Ishikawa (cell line): Measurements from ENCODE around the gene SMYD4.

Source experiments
- CEBPB ChIP-seq: IDR thresholded peaks from 2 replicates; pipeline ENCODE4 v1.6.1; 2012
- CREB1 ChIP-seq: IDR thresholded peaks from 2 replicates; pipeline ENCODE4 v1.6.1; 2012; ENCODE audit warnings: low read depth
- EGR1 ChIP-seq: IDR thresholded peaks from 2 replicates; pipeline ENCODE4 v1.6.1; 2012
- EP300 ChIP-seq: IDR thresholded peaks from 2 replicates; pipeline ENCODE4 v1.6.1; 2012; ENCODE audit warnings: borderline replicate concordance
- FOXM1 ChIP-seq: IDR thresholded peaks from 2 replicates; pipeline ENCODE4 v1.6.1; 2012; ENCODE audit warnings: low read depth, borderline replicate concordance
- NFIC ChIP-seq: IDR thresholded peaks from 2 replicates; pipeline ENCODE4 v1.6.1; 2012
- RAD21 ChIP-seq: IDR thresholded peaks from 2 replicates; pipeline ENCODE4 v1.6.1; 2012; ENCODE audit warnings: low read depth
- TAF1 ChIP-seq: IDR thresholded peaks from 2 replicates; pipeline ENCODE4 v1.6.1; 2012; ENCODE audit warnings: low read depth, mild to moderate bottlenecking
- TCF12 ChIP-seq: IDR thresholded peaks from 2 replicates; pipeline ENCODE4 v1.6.1; 2012; ENCODE audit warnings: low read depth
- TEAD4 ChIP-seq: IDR thresholded peaks from 2 replicates; pipeline ENCODE4 v1.6.1; 2012
- USF1 ChIP-seq: IDR thresholded peaks from 2 replicates; pipeline ENCODE4 v1.6.1; 2012
- YY1 ChIP-seq: IDR thresholded peaks from 2 replicates; pipeline ENCODE4 v1.6.1; 2012; ENCODE audit warnings: low read depth
- ZBTB7A ChIP-seq: IDR thresholded peaks from 2 replicates; pipeline ENCODE4 v1.6.1; 2012; ENCODE audit warnings: low read depth
- TF ChIP-seq, protein P1 (sequence below): IDR thresholded peaks from 2 replicates; pipeline ENCODE4 v1.6.1; 2012
- TF ChIP-seq, protein P2 (sequence below): IDR thresholded peaks from 2 replicates; pipeline ENCODE4 v1.6.1; 2012; ENCODE audit warnings: low read depth, mild to moderate bottlenecking

Gene SMYD4

GRCh38 chr17:1766382-1767135 lies 63.1 kb downstream of the SMYD4 start:
- TF ChIP-seq NFIC (no peak), CREB1 (no peak), USF1 (no peak), CEBPB (no peak), TEAD4 (no peak), RAD21 (no peak), EP300 (no peak), YY1 (no peak), TCF12 (no peak), ZBTB7A (no peak), TAF1 (no peak), EGR1 (no peak), FOXM1 (no peak)
- TF ChIP-seq, protein P1, sequence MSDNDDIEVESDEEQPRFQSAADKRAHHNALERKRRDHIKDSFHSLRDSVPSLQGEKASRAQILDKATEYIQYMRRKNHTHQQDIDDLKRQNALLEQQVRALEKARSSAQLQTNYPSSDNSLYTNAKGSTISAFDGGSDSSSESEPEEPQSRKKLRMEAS = no peak
- TF ChIP-seq, protein P2, sequence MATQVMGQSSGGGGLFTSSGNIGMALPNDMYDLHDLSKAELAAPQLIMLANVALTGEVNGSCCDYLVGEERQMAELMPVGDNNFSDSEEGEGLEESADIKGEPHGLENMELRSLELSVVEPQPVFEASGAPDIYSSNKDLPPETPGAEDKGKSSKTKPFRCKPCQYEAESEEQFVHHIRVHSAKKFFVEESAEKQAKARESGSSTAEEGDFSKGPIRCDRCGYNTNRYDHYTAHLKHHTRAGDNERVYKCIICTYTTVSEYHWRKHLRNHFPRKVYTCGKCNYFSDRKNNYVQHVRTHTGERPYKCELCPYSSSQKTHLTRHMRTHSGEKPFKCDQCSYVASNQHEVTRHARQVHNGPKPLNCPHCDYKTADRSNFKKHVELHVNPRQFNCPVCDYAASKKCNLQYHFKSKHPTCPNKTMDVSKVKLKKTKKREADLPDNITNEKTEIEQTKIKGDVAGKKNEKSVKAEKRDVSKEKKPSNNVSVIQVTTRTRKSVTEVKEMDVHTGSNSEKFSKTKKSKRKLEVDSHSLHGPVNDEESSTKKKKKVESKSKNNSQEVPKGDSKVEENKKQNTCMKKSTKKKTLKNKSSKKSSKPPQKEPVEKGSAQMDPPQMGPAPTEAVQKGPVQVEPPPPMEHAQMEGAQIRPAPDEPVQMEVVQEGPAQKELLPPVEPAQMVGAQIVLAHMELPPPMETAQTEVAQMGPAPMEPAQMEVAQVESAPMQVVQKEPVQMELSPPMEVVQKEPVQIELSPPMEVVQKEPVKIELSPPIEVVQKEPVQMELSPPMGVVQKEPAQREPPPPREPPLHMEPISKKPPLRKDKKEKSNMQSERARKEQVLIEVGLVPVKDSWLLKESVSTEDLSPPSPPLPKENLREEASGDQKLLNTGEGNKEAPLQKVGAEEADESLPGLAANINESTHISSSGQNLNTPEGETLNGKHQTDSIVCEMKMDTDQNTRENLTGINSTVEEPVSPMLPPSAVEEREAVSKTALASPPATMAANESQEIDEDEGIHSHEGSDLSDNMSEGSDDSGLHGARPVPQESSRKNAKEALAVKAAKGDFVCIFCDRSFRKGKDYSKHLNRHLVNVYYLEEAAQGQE = no peak

DNA sequence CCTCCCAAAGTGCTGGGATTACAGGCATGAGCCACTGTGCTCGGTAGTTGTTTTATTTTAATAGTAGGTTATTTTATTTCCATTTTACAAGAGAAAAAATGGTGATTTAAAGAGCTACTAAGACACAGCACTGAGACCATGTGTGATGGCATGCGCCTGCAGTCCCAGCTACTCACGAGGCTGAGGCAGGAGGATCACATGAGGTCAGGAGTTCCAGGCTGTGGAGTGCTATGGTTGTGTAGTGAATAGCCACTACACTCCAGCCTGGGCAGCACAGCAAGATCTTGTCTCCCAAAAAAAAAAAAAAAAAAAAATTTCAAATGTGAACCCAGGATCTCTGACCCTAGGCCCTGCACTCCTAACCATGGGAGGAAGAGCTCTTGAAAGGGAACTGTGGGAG lies 64.1 kb downstream of the SMYD4 start:
- TF ChIP-seq TAF1 = no peak
- TF ChIP-seq YY1 = no peak
- no peak for TF ChIP-seq FOXM1
- TF ChIP-seq CREB1 = no peak
- no peak for TF ChIP-seq TEAD4

- no peak for TF ChIP-seq TEAD4
- TF ChIP-seq ZBTB7A = no peak
- TF ChIP-seq FOXM1 = no peak
- TF ChIP-seq, protein P2 = no peak
- TF ChIP-seq, protein P1 = no peak
- TF ChIP-seq CEBPB = no peak
- no peak for TF ChIP-seq RAD21
- no peak for TF ChIP-seq YY1
- no peak for TF ChIP-seq USF1
- TF ChIP-seq EP300 = no peak
- TF ChIP-seq NFIC = no peak
- no peak for TF ChIP-seq TCF12
- TF ChIP-seq EGR1 = no peak
- no peak for TF ChIP-seq TAF1
These were observed 65.4 kb downstream of the SMYD4 start for GRCh38 chr17:1764284-1764683.

- TF ChIP-seq RAD21 = no peak
- no peak for TF ChIP-seq EP300
- no peak for TF ChIP-seq CREB1
- no peak for TF ChIP-seq TEAD4
- no peak for TF ChIP-seq USF1
- no peak for TF ChIP-seq TCF12
- TF ChIP-seq TAF1 = no peak
- TF ChIP-seq EGR1 = no peak
- no peak for TF ChIP-seq NFIC
- TF ChIP-seq, protein P2 = no peak
- TF ChIP-seq YY1 = no peak
- TF ChIP-seq, protein P1 = no peak
These were observed 66.5 kb downstream of the SMYD4 start for GRCh38 chr17:1762901-1763898.
